ENCODE measurements around the gene PRR22.

GRCh38 chr19:5765220-5765619, 19.3 kb downstream of the PRR22 start:
- TF ChIP-seq POLR2A (IDR thresholded peaks at IDR 0.05), result no peak
- no peak for TF ChIP-seq CTCF (IDR thresholded peaks at IDR 0.05)
